DMS53 (cell line): ENCODE results near the gene ATP4B.
"Not testable (repeated sequence)": the region's sequence is repeated elsewhere in the genome, so short reads cannot be mapped to it uniquely, and the experiment has no call there.

Source experiments
- DNase-seq: peaks from one replicate; lab custom pipeline; 2025; lab: John Stamatoyannopoulos, UW

ATP4B gene

GRCh38 chr13:113624235-113624587 is 33.8 kb downstream of the ATP4B start:
- no peak for DNase-seq

- DNase-seq = no peak
Observed at GRCh38 chr13:113623491-113624234, 34.3 kb downstream of the ATP4B start.

- DNase-seq = no peak
Observed at GRCh38 chr13:113622791-113623490, 35.1 kb downstream of the ATP4B start.

GRCh38 chr13:113621986-113622550 is 35.9 kb downstream of the ATP4B start:
- not testable (repeated sequence) for DNase-seq

DNA sequence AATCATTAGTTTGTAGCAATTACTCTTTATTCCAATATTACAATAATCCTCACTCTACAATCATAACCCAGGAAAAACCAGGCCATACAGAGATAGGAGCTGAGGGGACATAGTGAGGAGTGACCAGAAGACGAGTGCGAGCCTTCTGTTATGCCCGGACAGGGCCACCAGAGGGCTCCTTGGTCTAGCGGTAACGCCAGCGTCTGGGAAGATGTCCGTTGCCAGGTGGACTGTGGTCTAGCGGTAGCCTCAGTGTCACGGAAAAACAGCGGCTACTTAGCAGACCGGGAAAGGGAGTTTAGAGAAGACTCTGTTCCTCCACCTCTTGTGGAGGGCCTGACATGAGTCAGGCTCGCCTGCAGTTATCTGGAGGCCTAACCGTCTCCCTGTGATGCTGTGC is 36.5 kb downstream of the ATP4B start:
- DNase-seq = peak; percentile 0

DNA sequence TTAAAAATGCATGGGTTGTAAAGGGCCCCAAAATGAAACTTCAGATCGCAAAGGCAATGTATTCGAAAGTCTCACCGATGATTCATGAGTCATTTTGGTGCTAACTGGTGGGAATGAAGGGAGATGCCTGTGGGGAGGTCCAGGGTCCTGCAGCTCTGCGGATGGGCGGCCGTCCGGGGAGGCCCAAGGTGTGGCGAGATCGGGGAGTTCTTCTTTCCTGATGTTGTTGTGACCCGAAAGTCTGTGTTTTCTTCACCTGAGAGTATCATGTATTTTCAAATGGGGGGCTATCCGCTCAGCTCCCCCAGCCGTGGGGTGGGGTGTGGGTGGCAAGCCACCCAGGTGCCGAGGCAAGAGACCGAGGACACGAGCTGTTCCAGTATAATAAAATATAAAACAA is 37.0 kb downstream of the ATP4B start:
- no peak for DNase-seq

DNA sequence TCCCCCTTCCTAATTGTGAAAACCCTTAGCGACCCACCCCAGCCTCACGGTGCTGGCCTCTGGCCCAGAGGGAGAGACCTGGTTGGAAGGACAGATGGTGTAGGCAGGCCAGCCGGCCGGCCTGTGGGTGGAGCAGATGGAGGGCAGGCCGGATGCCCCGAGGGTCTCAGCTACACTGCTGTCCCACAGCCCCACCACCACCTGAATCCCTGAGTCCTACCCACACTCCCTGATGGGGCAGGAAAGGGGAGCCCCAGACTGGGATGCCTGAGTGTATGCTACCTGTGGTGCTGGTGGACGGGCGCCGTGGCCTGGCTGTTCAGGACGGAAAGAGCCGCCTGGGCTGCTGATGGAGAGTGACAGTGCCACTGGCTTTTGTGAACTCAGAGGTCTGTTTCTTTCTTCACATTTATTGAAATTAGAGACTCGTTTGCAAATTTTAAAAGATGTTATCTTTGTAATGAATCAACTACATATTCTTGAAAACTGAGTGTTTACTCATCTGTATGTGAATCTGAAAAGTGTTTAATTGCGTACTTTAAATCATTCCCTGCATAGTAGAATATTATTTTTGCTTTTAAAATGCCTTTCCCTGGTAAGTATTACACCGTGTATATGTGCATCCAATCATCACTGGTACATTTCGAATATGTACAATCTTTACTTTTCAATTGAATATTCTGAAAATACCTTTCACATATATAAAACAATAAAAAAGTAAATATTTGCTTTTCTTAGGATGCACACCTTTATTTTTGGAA is 37.8 kb downstream of the ATP4B start:
- DNase-seq = no peak

DNA sequence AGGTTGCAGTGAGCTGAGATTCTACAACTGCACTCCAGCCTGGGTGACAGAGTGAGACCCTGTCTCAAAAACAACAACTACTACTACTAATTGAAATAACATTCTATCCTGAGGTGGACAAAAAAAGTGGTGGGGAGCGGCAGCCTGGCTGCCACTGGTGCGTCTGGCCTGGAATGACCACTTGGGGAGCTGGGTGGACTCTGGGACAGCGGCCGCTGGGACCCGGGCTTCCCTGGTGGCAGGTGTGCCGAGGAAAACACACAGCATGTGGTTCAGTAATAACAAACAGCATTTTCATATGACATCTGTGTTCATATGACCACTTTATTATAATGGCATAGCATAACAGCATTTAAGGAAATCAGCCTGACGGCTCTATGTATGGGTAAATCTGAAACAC is 39.5 kb downstream of the ATP4B start:
- no peak for DNase-seq

GRCh38 chr13:113617961-113618360 is 40.0 kb downstream of the ATP4B start:
- DNase-seq = no peak

- peak; percentile 79 for DNase-seq
Observed at GRCh38 chr13:113616991-113617749, 40.8 kb downstream of the ATP4B start.

- no peak for DNase-seq
Observed at GRCh38 chr13:113616281-113616906, 41.6 kb downstream of the ATP4B start.

DNA sequence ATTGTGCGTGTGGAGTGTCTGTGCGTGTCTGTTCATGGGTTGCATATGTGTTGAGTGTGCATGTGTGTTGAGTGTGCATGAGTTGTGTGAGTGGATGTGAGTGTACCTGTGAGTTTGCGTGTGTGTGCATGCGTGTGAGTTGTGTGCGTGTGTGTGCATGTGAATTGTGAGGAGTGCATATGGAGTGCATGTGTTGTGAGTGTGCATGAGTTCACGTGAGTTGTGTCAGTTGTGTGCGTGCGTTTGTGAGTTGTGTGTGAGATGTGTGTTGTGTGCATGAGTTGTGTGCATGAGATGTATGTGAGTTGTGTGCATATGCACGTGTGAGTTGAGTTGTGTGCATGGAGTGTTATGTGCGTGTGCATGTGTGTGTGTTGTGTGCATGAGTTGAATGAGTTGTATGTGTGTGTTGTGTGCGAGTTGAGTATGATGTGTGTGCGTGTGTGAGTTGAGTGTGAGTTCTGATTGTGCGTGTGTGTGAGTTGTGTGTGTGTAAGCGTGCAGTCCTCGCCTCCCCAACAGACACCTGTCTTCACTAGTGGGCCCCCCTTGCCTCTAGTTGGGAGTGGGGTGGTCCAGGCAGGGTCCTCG is 44.1 kb downstream of the ATP4B start:
- DNase-seq = no peak

DNA sequence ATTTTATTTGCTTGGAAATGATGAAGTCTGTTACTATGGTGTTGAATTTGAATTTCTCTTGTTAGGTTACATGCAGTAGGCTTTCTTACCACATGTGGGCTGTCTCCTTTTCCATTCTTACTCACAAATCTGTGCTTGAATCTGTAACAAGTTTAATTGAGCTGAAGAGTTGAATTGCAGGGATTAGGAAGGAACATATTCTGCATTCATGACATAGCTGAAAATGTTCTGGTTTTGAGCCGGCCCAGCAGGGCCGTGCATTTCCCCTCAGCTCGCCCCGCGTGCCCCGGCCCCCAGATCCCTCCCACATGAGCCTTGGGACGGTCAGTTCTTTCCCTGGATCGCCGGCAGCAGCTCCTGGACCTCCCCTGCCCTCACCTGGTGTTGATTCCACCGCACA is 45.4 kb downstream of the ATP4B start:
- no peak for DNase-seq

GRCh38 chr13:113611996-113612395 is 46.0 kb downstream of the ATP4B start:
- no peak for DNase-seq

DNA sequence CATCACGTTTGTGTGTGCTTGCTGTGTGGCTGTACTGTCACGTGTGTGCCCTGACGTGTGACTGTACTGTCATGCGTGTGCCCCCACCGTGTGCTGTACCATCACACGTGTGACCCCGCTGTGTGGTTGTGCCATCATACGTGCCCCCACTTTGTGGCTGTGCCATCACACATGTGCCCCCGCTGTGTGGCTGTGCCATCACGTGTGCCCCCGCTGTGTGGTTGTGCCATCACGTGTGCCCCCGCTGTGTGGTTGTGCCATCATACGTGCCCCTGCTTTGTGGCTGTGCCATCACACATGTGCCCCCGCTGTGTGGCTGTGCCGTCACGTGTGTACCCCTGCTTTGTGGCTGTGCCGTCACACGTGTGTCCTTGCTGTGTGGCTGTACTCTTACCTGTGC is 47.7 kb downstream of the ATP4B start:
- no peak for DNase-seq

DNA sequence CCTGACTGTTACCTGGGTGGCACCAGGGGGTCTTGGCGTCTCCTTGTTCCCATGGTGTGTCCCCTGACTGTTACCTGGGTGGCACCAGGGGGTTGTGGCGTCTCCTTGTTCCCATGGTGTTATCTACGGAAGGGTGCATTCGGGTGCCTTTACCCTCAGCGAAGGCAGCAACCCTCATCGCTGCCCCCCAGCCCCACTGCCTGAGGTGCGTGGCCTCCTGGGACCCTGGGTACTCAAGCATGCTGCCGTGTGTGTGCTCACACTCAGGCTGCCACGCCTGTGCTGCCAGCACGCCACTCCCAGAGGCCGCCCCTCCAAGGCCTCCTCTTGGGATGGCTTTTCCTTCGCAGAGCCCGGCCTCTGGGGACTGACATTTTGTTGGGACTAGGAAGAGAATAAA is 48.4 kb downstream of the ATP4B start:
- no peak for DNase-seq

- no peak for DNase-seq
Observed at GRCh38 chr13:113608967-113609533, 48.9 kb downstream of the ATP4B start.

GRCh38 chr13:113607889-113608635 is 49.9 kb downstream of the ATP4B start:
- no peak for DNase-seq

- DNase-seq = no peak
Observed at GRCh38 chr13:113607056-113607888, 50.7 kb downstream of the ATP4B start.
